BE2C (cell line): Measurements from ENCODE around the gene IGFBP1.

Experiments used
- DNase-seq: peaks from one replicate; pipeline ENCODE4 v3.0.0-alpha.2; 2020
- H3K27me3 ChIP-seq: fragments of 250-450 bp; sonication (Bioruptor Pico); 2 replicates; pipeline ENCODE4 v1.5.1; 2020; ENCODE audit warnings: mild to moderate bottlenecking
- H3K36me3 ChIP-seq: fragments of 250-450 bp; sonication (Bioruptor Pico); 2 replicates; pipeline ENCODE4 v1.5.1; 2020; ENCODE audit warnings: mild to moderate bottlenecking
- H3K4me1 ChIP-seq: fragments of 250-450 bp; sonication (Bioruptor Pico); 2 replicates; pipeline ENCODE4 v1.5.1; 2020
- H3K4me3 ChIP-seq: 2 replicates; pipeline ENCODE4 v1.5.1; 2011; ENCODE audit warnings: low read depth, low read length
- H3K9me3 ChIP-seq: fragments of 250-450 bp; sonication (Bioruptor Pico); 2 replicates; pipeline ENCODE4 v1.5.1; 2020
- TF ChIP-seq, protein P1 (sequence below): IDR thresholded peaks from 2 replicates; pipeline ENCODE4 v1.5.1; 2012; ENCODE audit warnings: mild to moderate bottlenecking, low read depth, low read length

IGFBP1 gene

DNA sequence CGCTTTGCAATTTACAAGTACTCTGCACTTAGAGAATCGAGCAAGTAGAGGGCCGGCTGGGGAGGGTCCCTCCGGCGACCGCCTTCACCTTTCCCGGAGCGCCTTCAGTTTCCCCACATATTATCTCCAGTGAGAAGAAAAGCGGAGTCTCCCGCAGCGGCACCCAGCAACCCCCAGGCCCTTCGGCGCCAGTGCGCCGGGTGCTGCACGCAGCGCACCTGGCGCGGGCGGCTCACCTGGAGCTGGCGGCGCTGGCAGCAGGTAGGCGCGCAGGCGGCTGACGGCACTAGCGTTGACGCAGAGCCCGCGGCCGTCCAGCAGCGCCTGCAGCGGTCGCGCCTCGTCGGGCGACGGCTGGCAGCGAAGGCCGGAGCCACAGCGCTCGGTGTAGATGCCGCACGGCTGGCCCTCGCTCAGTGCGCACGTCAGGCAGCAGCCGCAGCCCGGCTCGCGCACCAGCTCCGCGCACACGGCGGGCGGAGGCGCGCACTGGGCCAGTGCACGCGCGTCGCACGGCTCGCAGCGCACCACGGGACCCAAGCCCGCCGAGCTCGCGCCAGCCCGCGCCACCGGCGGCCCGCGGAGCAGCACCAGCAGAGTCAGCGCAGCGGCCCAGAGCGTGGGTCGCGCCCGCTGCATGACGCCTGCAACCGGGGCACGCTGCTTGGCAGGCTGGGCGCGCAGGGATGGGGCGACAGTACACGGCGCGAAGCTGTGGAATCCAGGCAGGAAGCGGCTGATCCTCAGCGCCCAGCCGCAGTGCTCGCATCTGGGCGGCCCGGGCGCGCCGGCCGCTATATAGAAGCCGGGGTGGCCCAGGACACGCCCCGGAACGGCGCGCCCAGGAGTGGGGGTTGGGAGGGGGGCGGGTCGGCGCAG lies 32.5 kb downstream of the IGFBP1 start, which contains the start of gene IGFBP3:
Gene IGFBP3 (minus strand): TSS at position 771 of the 879 bp plus-strand sequence. CDS start 132 bp downstream, at position 639.
- peak within 1 kb of the TSS; percentile 8; the same call in 1 of the 2 replicates for H3K4me3 ChIP-seq
- H3K4me1 ChIP-seq, result no peaks in the 10 kb centered on the region
- peak; percentile 53 for DNase-seq
- TF ChIP-seq, protein P1, sequence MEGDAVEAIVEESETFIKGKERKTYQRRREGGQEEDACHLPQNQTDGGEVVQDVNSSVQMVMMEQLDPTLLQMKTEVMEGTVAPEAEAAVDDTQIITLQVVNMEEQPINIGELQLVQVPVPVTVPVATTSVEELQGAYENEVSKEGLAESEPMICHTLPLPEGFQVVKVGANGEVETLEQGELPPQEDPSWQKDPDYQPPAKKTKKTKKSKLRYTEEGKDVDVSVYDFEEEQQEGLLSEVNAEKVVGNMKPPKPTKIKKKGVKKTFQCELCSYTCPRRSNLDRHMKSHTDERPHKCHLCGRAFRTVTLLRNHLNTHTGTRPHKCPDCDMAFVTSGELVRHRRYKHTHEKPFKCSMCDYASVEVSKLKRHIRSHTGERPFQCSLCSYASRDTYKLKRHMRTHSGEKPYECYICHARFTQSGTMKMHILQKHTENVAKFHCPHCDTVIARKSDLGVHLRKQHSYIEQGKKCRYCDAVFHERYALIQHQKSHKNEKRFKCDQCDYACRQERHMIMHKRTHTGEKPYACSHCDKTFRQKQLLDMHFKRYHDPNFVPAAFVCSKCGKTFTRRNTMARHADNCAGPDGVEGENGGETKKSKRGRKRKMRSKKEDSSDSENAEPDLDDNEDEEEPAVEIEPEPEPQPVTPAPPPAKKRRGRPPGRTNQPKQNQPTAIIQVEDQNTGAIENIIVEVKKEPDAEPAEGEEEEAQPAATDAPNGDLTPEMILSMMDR, result no peak
- peaks cover 72% of the 10 kb centered on the region for H3K27me3 ChIP-seq
- H3K36me3 ChIP-seq, result no peaks in the 10 kb centered on the region
- no peaks in the 10 kb centered on the region for H3K9me3 ChIP-seq

DNA sequence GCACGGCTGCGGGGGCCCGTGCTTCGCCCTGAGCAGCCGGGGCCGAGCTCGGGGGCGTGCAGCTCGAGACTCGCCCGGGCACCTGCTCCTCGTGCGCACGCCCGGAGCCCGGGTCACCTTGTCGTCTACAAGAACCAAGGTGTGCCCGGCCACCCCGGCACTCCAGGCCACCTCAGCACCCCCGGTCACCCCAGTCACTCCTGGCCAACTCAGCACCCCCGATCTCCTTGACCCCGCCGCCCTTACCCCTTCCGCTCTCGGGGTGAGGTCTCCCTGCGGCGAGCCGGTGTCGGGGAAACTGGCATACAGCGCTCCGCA lies 33.1 kb downstream of the IGFBP1 start:
- Histone ChIP-seq H3K36me3 (no peaks in the 10 kb centered on the region), H3K4me3 (no peak overlapping the region), H3K4me1 (no peaks in the 10 kb centered on the region), H3K27me3 (peaks cover 70% of the 10 kb centered on the region), H3K9me3 (no peaks in the 10 kb centered on the region)
- TF ChIP-seq, protein P1, result no peak
- DNase-seq, result no peak

DNA sequence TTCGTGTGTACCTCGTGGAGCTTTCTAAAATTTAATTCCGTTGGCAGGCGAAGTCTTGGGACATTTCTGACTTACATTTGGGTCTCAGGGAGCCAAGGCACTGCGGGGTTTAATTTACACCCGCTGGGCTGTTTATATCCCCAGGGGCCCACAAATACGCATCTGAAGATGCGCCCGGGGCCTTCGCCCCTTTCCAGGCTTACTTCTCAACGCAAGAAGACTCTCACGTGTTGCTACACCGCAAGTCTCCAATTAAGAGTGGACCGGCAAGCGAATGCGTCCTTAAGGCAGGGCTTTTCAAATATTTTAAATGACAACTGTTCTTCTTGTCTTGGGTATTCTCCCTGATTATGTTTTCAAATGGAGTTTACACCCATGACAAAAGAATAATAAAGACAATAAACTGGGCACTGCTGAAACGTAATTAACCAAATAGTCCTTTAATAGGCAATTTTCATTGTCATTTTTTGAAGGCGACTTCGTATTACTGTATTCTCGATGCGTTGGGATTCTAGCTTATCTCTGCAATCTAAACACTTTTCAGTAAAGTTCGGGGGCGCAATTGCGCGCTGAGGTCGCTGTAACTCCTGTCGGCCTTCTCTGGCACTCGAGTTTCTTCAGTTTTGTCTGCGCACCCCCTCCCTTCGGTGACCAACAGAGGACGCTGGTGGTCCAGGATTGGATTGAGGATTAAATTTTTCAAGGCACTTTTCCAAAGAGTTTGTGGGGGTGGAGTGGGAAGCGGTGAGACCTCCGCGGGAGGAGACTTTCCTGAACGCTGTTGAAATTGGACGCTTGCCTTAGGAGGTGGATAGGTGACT lies 33.6 kb downstream of the IGFBP1 start:
- peaks cover 70% of the 10 kb centered on the region for H3K27me3 ChIP-seq
- peak overlapping the region; percentile 14 for H3K4me3 ChIP-seq
- H3K4me1 ChIP-seq, result no peaks in the 10 kb centered on the region
- no peaks in the 10 kb centered on the region for H3K9me3 ChIP-seq
- TF ChIP-seq, protein P1, result peak; percentile 90
- peak; percentile 63 for DNase-seq
- no peaks in the 10 kb centered on the region for H3K36me3 ChIP-seq

DNA sequence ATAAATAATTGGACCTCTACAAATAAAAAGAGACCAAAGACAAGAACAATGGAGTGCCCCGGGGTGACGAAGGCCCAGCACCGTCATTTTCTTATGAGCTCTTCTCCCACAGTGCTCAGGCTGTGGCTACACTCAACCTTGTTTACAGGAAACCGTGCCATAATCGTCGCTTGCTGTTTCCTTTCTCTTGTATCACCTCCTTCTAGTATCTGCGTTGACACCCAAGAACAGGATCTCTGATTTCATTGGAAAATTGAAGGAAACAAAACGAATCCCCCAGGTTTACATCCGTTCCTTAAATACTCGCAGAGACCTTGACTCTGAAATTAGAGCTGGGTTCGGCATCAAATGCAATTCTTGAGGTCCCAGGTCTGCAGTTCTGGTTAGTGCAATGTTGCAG lies 34.5 kb downstream of the IGFBP1 start:
- no peaks in the 10 kb centered on the region for H3K9me3 ChIP-seq
- H3K27me3 ChIP-seq, result peaks cover 67% of the 10 kb centered on the region
- H3K4me1 ChIP-seq, result no peaks in the 10 kb centered on the region
- H3K4me3 ChIP-seq, result peak overlapping the region; percentile 14
- H3K36me3 ChIP-seq, result no peaks in the 10 kb centered on the region
- DNase-seq, result no peak
- TF ChIP-seq, protein P1, result no peak

DNA sequence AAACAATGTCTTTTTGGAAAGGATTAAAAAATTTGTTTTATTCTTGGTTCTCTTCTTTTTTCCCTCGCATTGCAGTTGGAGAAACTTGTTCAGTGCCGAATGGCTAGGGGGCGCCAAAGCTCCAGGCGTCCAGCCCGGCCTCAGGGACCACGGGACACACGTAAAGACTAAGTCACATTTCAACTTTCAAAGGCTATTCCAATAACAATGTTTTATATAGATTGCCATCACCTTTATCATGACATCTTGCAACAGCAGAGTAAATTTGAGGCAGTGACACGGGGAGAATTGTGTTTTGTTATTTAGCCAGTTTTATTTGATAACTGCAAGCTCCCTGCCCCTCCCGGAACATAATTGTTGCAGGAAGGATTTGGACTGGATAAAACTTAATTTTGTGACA lies 35.0 kb downstream of the IGFBP1 start:
- DNase-seq, result peak; percentile 81

More for the DNA sequence above, 35.0 kb downstream of the IGFBP1 start:
- Histone ChIP-seq H3K36me3 (no peaks in the 10 kb centered on the region), H3K9me3 (no peaks in the 10 kb centered on the region), H3K27me3 (peaks cover 62% of the 10 kb centered on the region), H3K4me1 (no peaks in the 10 kb centered on the region), H3K4me3 (no peak overlapping the region; the same call in 1 of the 2 replicates)
- TF ChIP-seq, protein P1, result peak; percentile 98
